CD8-positive, alpha-beta memory T cell (primary cell): ENCODE measurements around the gene SPTAN1. TPM values are rescaled to one million over a fixed set of nuclear protein-coding genes. Genes with fewer than 3 reads are reported as not detected.
A peak's percentile ranks its signal among the peaks of the same experiment; 100 is the strongest.
"Not testable (repeated sequence)": the region's sequence is repeated elsewhere in the genome, so short reads cannot be mapped to it uniquely, and the experiment has no call there.

Experiments
- CTCF ChIA-PET: fragments of 350-600 bp; sonication (Branson Sonifier 250); formaldehyde crosslinking; loops from one replicate; lab custom pipeline; 2021; ENCODE audit warnings: antibody characterized with exemption; lab: Charles Lee
- POLR2A ChIA-PET: fragments of 350-600 bp; sonication (Branson Sonifier 250); formaldehyde crosslinking; loops from one replicate; lab custom pipeline; 2021; ENCODE audit warnings: antibody characterized with exemption; lab: Charles Lee
- DNase-seq, 5 donors: peaks; one replicate each; pipeline versions ENCODE4 v3.0.0 to v3.0.0-alpha.2; 2020 to 2022; ENCODE audit warnings: mixed read lengths in 1 of 5
- H3K27ac ChIP-seq: one replicate; pipeline ENCODE4 v1.7.0; 2013; ENCODE audit warnings: low read depth, mild to moderate bottlenecking, low read length, moderate library complexity
- H3K27me3 ChIP-seq: 2 replicates; pipeline ENCODE4 v1.7.0; 2013; ENCODE audit warnings: low read length, mild to moderate bottlenecking; ENCODE audit not compliant: insufficient read depth, poor library complexity, severe bottlenecking
- H3K36me3 ChIP-seq: 2 replicates; pipeline ENCODE4 v1.7.0; 2013; ENCODE audit warnings: mild to moderate bottlenecking, low read length, moderate library complexity; ENCODE audit not compliant: insufficient read depth
- H3K4me1 ChIP-seq: 2 replicates; pipeline ENCODE4 v1.7.0; 2013; ENCODE audit warnings: mild to moderate bottlenecking, low read length, moderate library complexity; ENCODE audit not compliant: insufficient read depth
- H3K4me3 ChIP-seq: 2 replicates; pipeline ENCODE4 v1.7.0; 2013; ENCODE audit warnings: mild to moderate bottlenecking, low read length
- H3K9me3 ChIP-seq: 2 replicates; pipeline ENCODE4 v1.7.0; 2013; ENCODE audit warnings: mild to moderate bottlenecking, low read length
- H3K27ac Mint-ChIP-seq, 8 donors: one replicate each; pipeline ENCODE4 v1.8.0; 2020 to 2021; ENCODE audit warnings: mixed read lengths in 8 of 8, mild to moderate bottlenecking in 6 of 8, inconsistent platforms in 3 of 8, moderate library complexity in 3 of 8
- H3K27me3 Mint-ChIP-seq, 2 donors: one replicate each; pipeline ENCODE4 v1.8.0; 2020 to 2021; ENCODE audit warnings: mixed read lengths in 2 of 2, mild to moderate bottlenecking in 1 of 2, moderate library complexity in 1 of 2
- H3K36me3 Mint-ChIP-seq, 3 donors: one replicate each; pipeline ENCODE4 v1.8.0; 2020 to 2021; ENCODE audit warnings: mixed read lengths in 3 of 3, inconsistent platforms in 1 of 3, mild to moderate bottlenecking in 1 of 3
- H3K4me1 Mint-ChIP-seq, 3 donors: one replicate each; pipeline ENCODE4 v1.8.0; 2020 to 2021; ENCODE audit warnings: mixed read lengths in 3 of 3, inconsistent platforms in 1 of 3, mild to moderate bottlenecking in 1 of 3
- H3K4me3 Mint-ChIP-seq, 7 donors: one replicate each; pipeline ENCODE4 v1.8.0; 2020 to 2021; ENCODE audit warnings: mixed read lengths in 7 of 7, mild to moderate bottlenecking in 6 of 7, moderate library complexity in 4 of 7, inconsistent platforms in 2 of 7
- H3K9me3 Mint-ChIP-seq, 5 donors: one replicate each; pipeline ENCODE4 v1.8.0; 2020 to 2022; ENCODE audit warnings: mixed read lengths in 5 of 5, mild to moderate bottlenecking in 3 of 5, moderate library complexity in 2 of 5, inconsistent platforms in 1 of 5
- polyA plus RNA-seq: library from polyadenylated mRNA; unstranded; fragments of 300-500 nt; fragmentation: Illumina TruSeq; gene quantifications from one replicate; pipeline ENCODE4 v1.2.3, GENCODE V29; 2021
- total RNA-seq, 2 experiments: library from RNA; stranded (reverse); gene quantifications; one replicate each; pipeline ENCODE4 v1.2.3, GENCODE V29; 2021

SPTAN1 gene
- total and polyA plus RNA-seq, 3 experiments from 2014 or later, result 132 to 203 (median 195) TPM

DNA sequence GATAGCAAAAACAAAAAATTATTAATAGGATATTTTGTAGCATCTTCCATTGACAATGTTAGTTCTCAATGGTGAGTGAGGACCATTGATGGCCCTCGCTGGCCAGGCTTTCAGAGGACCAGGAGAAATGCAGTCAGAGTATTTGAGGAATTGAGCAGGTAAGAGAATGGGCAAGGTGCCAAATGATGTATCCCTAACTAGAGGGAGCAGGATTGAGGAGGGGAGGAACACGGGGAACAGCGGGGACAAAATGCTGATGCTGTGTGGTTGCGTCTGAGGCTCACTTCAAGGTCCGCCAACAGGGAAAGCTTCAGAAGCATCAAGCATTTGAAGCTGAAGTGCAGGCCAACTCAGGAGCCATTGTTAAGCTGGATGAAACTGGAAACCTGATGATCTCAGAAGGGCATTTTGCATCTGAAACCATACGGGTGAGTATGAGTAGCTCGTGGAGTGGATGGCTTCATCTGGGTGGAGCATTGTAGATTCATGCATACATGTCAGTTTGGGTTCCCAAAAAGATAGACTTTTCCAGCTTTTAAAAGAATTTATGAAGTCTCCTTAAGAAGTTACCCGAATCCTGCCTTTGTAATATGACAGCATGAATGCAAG is 16.2 kb downstream of the SPTAN1 start:
- Mint-ChIP-seq H3K9me3 (no peaks in the 10 kb centered on the region), H3K27ac (peak overlapping the region in 6 of 8 donors; percentile 4 to 87 (median 51))

DNA sequence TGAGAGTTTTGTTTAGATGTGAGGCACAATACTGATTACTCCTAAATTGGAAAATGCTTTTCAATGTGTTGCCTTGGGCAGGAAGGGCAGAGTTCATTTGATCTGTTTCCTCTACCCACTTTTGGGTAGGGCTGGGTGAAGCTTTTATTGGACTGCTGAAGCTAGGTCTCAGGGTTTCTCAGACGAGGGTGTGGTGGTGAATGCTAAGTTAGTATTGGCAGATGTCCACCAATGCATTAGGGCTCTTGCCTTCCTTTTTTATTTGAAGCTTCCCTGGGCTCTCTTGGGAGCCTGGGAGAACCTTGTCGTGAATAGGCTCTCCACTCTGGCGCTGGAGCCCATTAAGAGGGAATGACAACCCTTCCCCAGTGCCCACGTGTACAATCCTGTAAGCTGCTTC is 23.1 kb downstream of the SPTAN1 start:
- H3K27ac Mint-ChIP-seq, result peak overlapping the region in 5 of 8 donors; percentile 11 to 63 (median 38)
- ChIA-PET CTCF (no interaction called here), POLR2A (no interaction called here)
- peaks cover 11 to 21% (median 15%) of the 10 kb centered on the region in 3 donors for H3K4me1 Mint-ChIP-seq
- H3K36me3 ChIP-seq, result peaks cover 61% of the 10 kb centered on the region
- no peak overlapping the region for H3K27ac ChIP-seq
- H3K36me3 Mint-ChIP-seq, result peaks cover 3 to 88% (median 33%) of the 10 kb centered on the region in 3 donors
- no peaks in the 10 kb centered on the region for H3K9me3 Mint-ChIP-seq
- no peaks in the 10 kb centered on the region for H3K4me1 ChIP-seq
- H3K27me3 ChIP-seq, result no peaks in the 10 kb centered on the region
- no peaks in the 10 kb centered on the region for H3K9me3 ChIP-seq
- no peak overlapping the region for H3K4me3 ChIP-seq
- H3K4me3 Mint-ChIP-seq, result no peak overlapping the region
- H3K27me3 Mint-ChIP-seq, result peaks cover 0 to 2% of the 10 kb centered on the region in 2 donors
- no peak for DNase-seq

More for the DNA sequence above, 16.2 kb downstream of the SPTAN1 start:
- Histone ChIP-seq H3K4me1 (no peaks in the 10 kb centered on the region), H3K4me3 (no peak overlapping the region), H3K27me3 (no peaks in the 10 kb centered on the region), H3K27ac (no peak overlapping the region), H3K36me3 (peaks cover 7% of the 10 kb centered on the region), H3K9me3 (no peaks in the 10 kb centered on the region)
- POLR2A ChIA-PET, result no interaction called here
- peaks cover 25 to 57% (median 56%) of the 10 kb centered on the region in 3 donors for H3K4me1 Mint-ChIP-seq
- no peaks in the 10 kb centered on the region for H3K27me3 Mint-ChIP-seq
- peaks cover 10 to 69% (median 20%) of the 10 kb centered on the region in 3 donors for H3K36me3 Mint-ChIP-seq
- CTCF ChIA-PET, result interaction anchor here (1.4 kb wide), 1 partner anchor 14 kb away, joined by 4 read pairs; no protein-coding TSS in a partner anchor
- no peak for DNase-seq
- H3K4me3 Mint-ChIP-seq, result no peak overlapping the region

DNA sequence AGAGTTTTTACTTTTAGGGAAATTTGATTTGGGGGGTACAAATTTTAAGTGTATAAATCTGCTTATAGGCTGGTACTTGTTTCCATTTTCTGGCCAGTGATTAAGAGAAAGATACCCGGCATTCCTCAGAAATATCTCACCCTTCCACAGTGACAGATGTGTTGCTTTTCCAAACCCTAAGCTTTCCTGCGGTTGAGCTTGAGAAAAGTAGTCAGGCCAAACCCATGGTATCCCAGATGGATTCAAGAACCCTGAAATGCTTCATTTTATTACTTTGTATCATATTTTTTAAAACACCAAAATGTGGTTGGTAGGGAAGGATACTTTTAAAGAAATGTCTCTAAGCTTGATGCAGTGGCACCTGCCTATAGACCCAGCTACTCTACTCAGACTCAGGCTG is 23.5 kb downstream of the SPTAN1 start:
- no peak overlapping the region for H3K4me3 ChIP-seq
- no peaks in the 10 kb centered on the region for H3K27me3 ChIP-seq
- POLR2A ChIA-PET, result no interaction called here
- Mint-ChIP-seq H3K36me3 (peaks cover 3 to 91% (median 34%) of the 10 kb centered on the region in 3 donors), H3K4me3 (no peak overlapping the region), H3K9me3 (no peaks in the 10 kb centered on the region), H3K4me1 (peaks cover 11 to 21% (median 15%) of the 10 kb centered on the region in 3 donors), H3K27ac (peak overlapping the region in 3 of 8 donors; percentile 11 to 63 (median 45)), H3K27me3 (peaks cover 0 to 2% of the 10 kb centered on the region in 2 donors)
- no peak for DNase-seq
- no peaks in the 10 kb centered on the region for H3K9me3 ChIP-seq
- CTCF ChIA-PET, result interaction anchor here (1.3 kb wide), 1 partner anchor 438 kb away, joined by 3 read pairs; no protein-coding TSS in a partner anchor
- H3K36me3 ChIP-seq, result peaks cover 65% of the 10 kb centered on the region
- no peaks in the 10 kb centered on the region for H3K4me1 ChIP-seq
- no peak overlapping the region for H3K27ac ChIP-seq

DNA sequence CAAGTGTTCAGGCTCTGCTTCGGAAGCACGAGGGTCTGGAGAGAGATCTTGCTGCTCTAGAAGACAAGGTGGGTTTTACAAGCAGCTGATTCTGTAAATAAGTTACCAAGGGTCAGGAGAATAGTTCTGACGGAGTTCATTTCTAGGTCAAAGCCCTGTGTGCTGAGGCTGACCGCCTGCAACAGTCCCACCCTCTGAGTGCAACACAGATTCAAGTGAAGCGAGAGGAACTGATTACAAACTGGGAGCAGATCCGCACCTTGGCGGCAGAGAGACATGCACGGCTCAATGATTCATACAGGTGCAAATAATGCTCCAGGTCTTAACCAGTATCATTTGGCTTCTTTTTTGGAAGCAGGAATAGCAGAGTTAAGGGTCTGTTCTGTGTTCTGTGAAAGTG is 24.8 kb downstream of the SPTAN1 start:
- POLR2A ChIA-PET, result no interaction called here

DNA sequence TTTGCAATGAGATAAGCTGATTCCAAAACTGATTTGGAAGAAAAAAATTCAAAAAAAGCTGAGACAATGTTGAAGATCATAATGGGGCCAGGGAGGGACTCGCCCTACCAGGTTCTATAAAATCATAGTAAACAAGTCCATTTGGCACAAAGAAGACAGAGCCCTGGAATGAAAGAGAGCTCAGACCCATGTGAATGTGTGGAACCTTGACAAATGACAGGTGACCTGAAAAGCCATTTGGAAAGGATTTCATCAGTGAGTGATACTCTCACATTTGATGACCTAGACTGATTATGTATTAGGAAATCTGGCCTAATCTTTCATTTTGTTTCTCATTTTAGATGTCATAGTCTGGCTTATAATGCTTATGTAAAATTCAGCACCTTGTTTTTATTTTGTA is 26.8 kb downstream of the SPTAN1 start:
- Histone ChIP-seq H3K27me3 (no peaks in the 10 kb centered on the region), H3K9me3 (no peaks in the 10 kb centered on the region), H3K27ac (no peak overlapping the region), H3K4me1 (no peaks in the 10 kb centered on the region), H3K36me3 (peaks cover 90% of the 10 kb centered on the region), H3K4me3 (no peak overlapping the region)
- Mint-ChIP-seq H3K9me3 (no peaks in the 10 kb centered on the region), H3K4me3 (no peak overlapping the region), H3K27ac (peak overlapping the region in 3 of 8 donors; percentile 36 to 42 (median 38)), H3K4me1 (peaks cover 2 to 9% (median 4%) of the 10 kb centered on the region in 3 donors), H3K36me3 (peaks cover 3 to 97% (median 42%) of the 10 kb centered on the region in 3 donors), H3K27me3 (peaks cover 0 to 2% of the 10 kb centered on the region in 2 donors)
- POLR2A ChIA-PET, result no interaction called here
- CTCF ChIA-PET, result interaction anchor here (0.7 to 0.9 kb wide), 2 partner anchors 20 to 36 kb away, joined by 3 read pairs; no protein-coding TSS in a partner anchor
- no peak for DNase-seq

More for the DNA sequence above, 24.8 kb downstream of the SPTAN1 start:
- H3K36me3 ChIP-seq, result peaks cover 78% of the 10 kb centered on the region
- H3K9me3 Mint-ChIP-seq, result no peaks in the 10 kb centered on the region
- peaks cover 9 to 18% (median 12%) of the 10 kb centered on the region in 3 donors for H3K4me1 Mint-ChIP-seq
- peak overlapping the region in 3 of 8 donors; percentile 12 to 39 (median 17) for H3K27ac Mint-ChIP-seq
- peaks cover 3 to 95% (median 32%) of the 10 kb centered on the region in 3 donors for H3K36me3 Mint-ChIP-seq
- peaks cover 0 to 2% of the 10 kb centered on the region in 2 donors for H3K27me3 Mint-ChIP-seq
- no peak overlapping the region for H3K4me3 ChIP-seq
- no peaks in the 10 kb centered on the region for H3K9me3 ChIP-seq
- no peak overlapping the region for H3K4me3 Mint-ChIP-seq
- H3K27me3 ChIP-seq, result no peaks in the 10 kb centered on the region
- H3K27ac ChIP-seq, result no peak overlapping the region
- no peak for DNase-seq
- H3K4me1 ChIP-seq, result no peaks in the 10 kb centered on the region
- CTCF ChIA-PET, result no interaction called here

DNA sequence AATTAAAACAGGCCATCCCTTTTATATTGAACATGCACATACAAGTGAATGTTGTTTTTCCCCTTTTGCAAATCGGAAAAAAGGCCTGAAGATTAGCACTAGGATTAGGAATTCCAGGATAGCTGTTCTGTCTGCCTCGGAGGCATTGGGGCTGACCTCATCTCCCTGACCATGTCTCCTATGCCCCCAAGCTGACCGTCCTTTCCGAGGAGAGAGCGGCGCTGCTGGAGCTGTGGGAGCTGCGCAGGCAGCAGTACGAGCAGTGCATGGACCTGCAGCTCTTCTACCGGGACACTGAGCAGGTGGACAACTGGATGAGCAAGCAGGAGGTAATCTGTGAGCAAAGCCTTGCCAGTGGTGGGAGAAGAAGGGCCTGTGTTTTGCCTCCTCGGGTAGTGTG is 28.3 kb downstream of the SPTAN1 start:
- ChIA-PET POLR2A (no interaction called here), CTCF (no interaction called here)
- Histone ChIP-seq H3K27me3 (no peaks in the 10 kb centered on the region), H3K9me3 (no peaks in the 10 kb centered on the region), H3K4me1 (no peaks in the 10 kb centered on the region), H3K36me3 (peaks cover 90% of the 10 kb centered on the region), H3K27ac (no peak overlapping the region), H3K4me3 (no peak overlapping the region)
- H3K4me3 Mint-ChIP-seq, result no peak overlapping the region
- no peaks in the 10 kb centered on the region for H3K9me3 Mint-ChIP-seq
- no peak overlapping the region for H3K27ac Mint-ChIP-seq
- H3K4me1 Mint-ChIP-seq, result no peaks in the 10 kb centered on the region
- DNase-seq, result no peak
- peaks cover 0 to 2% of the 10 kb centered on the region in 2 donors for H3K27me3 Mint-ChIP-seq
- peaks cover 0 to 96% (median 43%) of the 10 kb centered on the region in 3 donors for H3K36me3 Mint-ChIP-seq

DNA sequence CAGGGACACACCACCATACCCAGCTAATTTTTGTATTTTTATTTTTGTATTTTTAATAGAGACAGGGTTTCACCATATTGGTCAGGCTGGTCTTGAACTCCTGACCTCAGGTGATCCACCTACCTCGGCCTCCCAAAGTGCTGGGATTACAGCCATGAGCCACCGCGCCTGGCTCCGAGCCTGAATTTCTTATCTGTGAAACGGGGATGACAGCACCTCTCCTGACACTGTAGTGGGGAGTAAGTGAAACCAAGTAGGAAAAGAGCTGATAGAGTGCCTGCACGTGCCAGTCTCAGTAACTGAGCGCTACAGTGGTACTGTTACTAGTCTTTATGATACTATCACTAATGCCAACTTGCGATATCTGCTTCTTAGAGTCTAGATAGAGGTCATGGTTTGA is 32.8 kb downstream of the SPTAN1 start:
- H3K4me1 Mint-ChIP-seq, H3K27ac ChIP-seq, POLR2A ChIA-PET, H3K4me3 ChIP-seq, CTCF ChIA-PET, H3K9me3 Mint-ChIP-seq, H3K27me3 Mint-ChIP-seq, H3K27me3 ChIP-seq, H3K4me1 ChIP-seq, DNase-seq, H3K9me3 ChIP-seq, H3K4me3 Mint-ChIP-seq: not testable (repeated sequence)
- peak overlapping the region in 4 of 8 donors; percentile 21 to 57 (median 47) for H3K27ac Mint-ChIP-seq
- peaks cover 72% of the 10 kb centered on the region for H3K36me3 ChIP-seq
- H3K36me3 Mint-ChIP-seq, result peaks cover 8 to 89% (median 31%) of the 10 kb centered on the region in 3 donors

DNA sequence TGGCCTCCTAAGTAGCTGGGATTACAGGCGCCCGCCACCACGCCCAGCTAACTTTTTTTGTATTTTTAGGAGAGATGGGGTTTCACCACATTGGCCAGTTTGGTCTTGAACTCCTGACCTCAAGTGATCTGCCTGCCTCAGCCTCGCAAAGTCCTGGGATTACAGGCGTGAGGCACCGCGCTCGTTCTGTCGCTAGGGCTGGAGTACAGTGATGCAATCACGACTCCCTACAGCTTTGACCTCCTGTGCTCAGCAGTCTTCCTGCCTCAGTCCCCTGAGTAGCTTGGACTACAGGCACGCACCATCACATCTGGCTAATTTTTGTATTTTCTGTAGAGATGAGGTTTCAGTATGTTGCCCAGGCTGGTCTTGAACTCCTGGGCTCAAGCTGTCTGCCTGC is 34.5 kb downstream of the SPTAN1 start:
- H3K27ac ChIP-seq, result not testable (repeated sequence)
- H3K36me3 ChIP-seq, result peaks cover 68% of the 10 kb centered on the region

More for the DNA sequence above, 34.5 kb downstream of the SPTAN1 start:
- CTCF ChIA-PET, H3K4me1 ChIP-seq, POLR2A ChIA-PET, H3K4me1 Mint-ChIP-seq, H3K27me3 Mint-ChIP-seq, H3K27me3 ChIP-seq, H3K9me3 Mint-ChIP-seq, H3K4me3 ChIP-seq, H3K4me3 Mint-ChIP-seq, DNase-seq, H3K9me3 ChIP-seq: not testable (repeated sequence)
- H3K27ac Mint-ChIP-seq, result peak overlapping the region in 4 of 8 donors; percentile 19 to 87 (median 80)
- H3K36me3 Mint-ChIP-seq, result peaks cover 8 to 85% (median 36%) of the 10 kb centered on the region in 3 donors
